ENCODE data around the gene YOD1. TPM values are rescaled to one million over a fixed set of nuclear protein-coding genes. Genes with fewer than 3 reads are reported as not detected.

Gene YOD1
- total RNA-seq, 2 experiments from 2014 or later: 17.9 TPM

GRCh38 chr1:207070811-207071210 is 19.8 kb upstream of the YOD1 start:
- Mint-ChIP-seq H3K9me3 (no peaks in the 10 kb centered on the region), H3K27ac (peak overlapping the region; percentile 67), H3K4me3 (no peak overlapping the region), H3K4me1 (ENCODE audit: low read depth) (peaks cover 34% of the 10 kb centered on the region), H3K27me3 (no peaks in the 10 kb centered on the region), H3K36me3 (ENCODE audit: low read depth) (peaks cover 7% of the 10 kb centered on the region)
- peaks cover 28% of the 10 kb centered on the region for H3K4me1 ChIP-seq (ENCODE audit: insufficient read depth, low read length)
- DNase-seq: peak in 1 of 14 experiments; percentile 38
- no peaks in the 10 kb centered on the region for H3K27me3 ChIP-seq (ENCODE audit: control insufficient read depth in 1 of 2, insufficient read depth in 2 of 2, low read length in 2 of 2)
- peak; percentile 12 for ATAC-seq (ENCODE audit: poor library complexity)
- intact Hi-C loops (cut with DNase I, micrococcal nuclease): loop anchor here (2.0 to 10.0 kb wide), 2 partner anchors 18 to 136 kb away; partner anchors contain the start of gene PFKFB2 (in 1 of the 2)
- no peaks in the 10 kb centered on the region for H3K36me3 ChIP-seq (ENCODE audit: insufficient read depth, low read length)
- ChIA-PET CTCF (interaction anchor here (1.2 to 1.9 kb wide), 2 partner anchors 18 to 21 kb away, joined by 4 to 6 read pairs; partner anchors contain the start of gene PFKFB2), POLR2A (interaction anchor here (0.9 to 2.4 kb wide), 5 partner anchors 16 to 250 kb away, joined by 4 to 9 read pairs (median 4); partner anchors contain the start of genes CD55 and PFKFB2)
- no peak overlapping the region for H3K4me3 ChIP-seq (ENCODE audit: low read length)
- H3K9me3 ChIP-seq (ENCODE audit: control insufficient read depth in 1 of 2, insufficient read depth in 1 of 2, low read length in 2 of 2): no peaks in the 10 kb centered on the region
- H3K27ac ChIP-seq (ENCODE audit: low read depth in 1 of 2, low read length in 2 of 2): no peak overlapping the region
- no peak for TF ChIP-seq CTCF (IDR thresholded peaks at IDR 0.05)

DNA sequence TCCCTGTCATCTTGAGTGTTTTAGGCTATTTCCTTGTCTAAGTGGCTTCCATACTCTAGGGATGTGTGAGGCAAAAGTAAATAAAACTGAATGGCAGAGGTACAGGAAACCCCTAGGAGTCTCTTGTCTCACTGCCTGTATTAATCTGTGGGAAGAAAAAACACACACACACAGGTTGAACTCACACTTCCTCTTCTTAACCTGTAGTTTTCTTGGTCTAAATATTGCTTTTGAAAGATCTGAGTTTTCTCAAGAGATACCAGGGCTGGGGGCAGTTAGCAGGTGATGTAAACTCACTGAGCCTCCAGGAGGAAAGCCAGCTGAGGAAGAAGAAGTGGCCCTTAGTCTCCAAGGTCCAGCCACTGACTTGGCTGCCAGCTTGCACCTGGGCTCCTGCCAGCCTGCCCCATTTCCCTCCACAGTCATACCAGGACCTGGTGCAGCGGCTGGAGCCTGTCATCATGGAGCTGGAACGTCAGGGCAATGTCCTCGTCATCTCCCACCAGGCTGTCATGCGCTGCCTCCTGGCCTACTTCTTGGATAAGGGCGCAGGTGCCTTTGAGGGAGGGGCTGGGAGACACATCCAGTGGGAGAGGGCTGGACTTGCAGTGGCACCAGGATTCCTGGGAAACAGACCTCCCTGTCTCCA is 19.0 kb upstream of the YOD1 start:
- H3K9me3 ChIP-seq (ENCODE audit: control insufficient read depth in 1 of 2, insufficient read depth in 1 of 2, low read length in 2 of 2): no peaks in the 10 kb centered on the region
- no peaks in the 10 kb centered on the region for H3K36me3 ChIP-seq (ENCODE audit: insufficient read depth, low read length)
- CTCF ChIA-PET: interaction anchor here (1.2 kb wide), 1 partner anchor 17 kb away, joined by 4 read pairs; the partner anchor contains the start of gene PFKFB2
- POLR2A ChIA-PET: interaction anchor here (2.4 kb wide), 1 partner anchor 17 kb away, joined by 9 read pairs; the partner anchor contains the start of gene PFKFB2
- H3K36me3 Mint-ChIP-seq (ENCODE audit: low read depth): peaks cover 11% of the 10 kb centered on the region
- peaks cover 34% of the 10 kb centered on the region for H3K4me1 Mint-ChIP-seq (ENCODE audit: low read depth)
- H3K4me3 Mint-ChIP-seq: no peak overlapping the region
- H3K27ac Mint-ChIP-seq: peak overlapping the region; percentile 67
- peaks cover 28% of the 10 kb centered on the region for H3K4me1 ChIP-seq (ENCODE audit: insufficient read depth, low read length)
- ATAC-seq (ENCODE audit: poor library complexity): no peak
- H3K27me3 ChIP-seq (ENCODE audit: control insufficient read depth in 1 of 2, insufficient read depth in 2 of 2, low read length in 2 of 2): no peaks in the 10 kb centered on the region
- no peak overlapping the region for H3K4me3 ChIP-seq (ENCODE audit: low read length)
- H3K27ac ChIP-seq (ENCODE audit: low read depth in 1 of 2, low read length in 2 of 2): no peak overlapping the region
- no peak for DNase-seq
- TF ChIP-seq CTCF (IDR thresholded peaks at IDR 0.05): no peak
- H3K9me3 Mint-ChIP-seq: no peaks in the 10 kb centered on the region
- intact Hi-C loops (cut with DNase I, micrococcal nuclease): loop anchor here (2.0 to 10.0 kb wide), 2 partner anchors 17 to 135 kb away; partner anchors contain the start of gene PFKFB2 (in 1 of the 2)
- H3K27me3 Mint-ChIP-seq: no peaks in the 10 kb centered on the region

DNA sequence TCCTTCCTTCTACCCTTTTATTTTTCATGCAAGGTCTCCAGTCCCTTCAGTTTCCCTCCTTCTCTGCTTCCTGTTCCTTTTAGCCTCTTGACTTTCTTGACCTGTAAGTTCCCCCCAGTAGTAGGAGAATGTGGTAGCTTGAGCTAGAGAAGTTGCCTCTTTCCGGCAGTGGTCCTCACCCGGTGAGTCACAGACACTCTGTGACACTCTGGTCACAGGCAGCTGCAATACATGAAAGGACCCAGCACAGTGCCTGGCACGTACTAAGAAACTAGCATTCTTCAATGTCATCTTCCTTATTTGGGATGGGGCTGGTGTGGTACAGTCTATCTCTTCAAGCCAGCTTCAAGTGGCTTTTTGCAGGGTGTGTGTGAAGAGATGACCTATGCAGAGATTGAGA is 18.1 kb upstream of the YOD1 start:
- H3K27ac Mint-ChIP-seq: peak overlapping the region; percentile 15
- H3K4me3 Mint-ChIP-seq: no peak overlapping the region
- no peaks in the 10 kb centered on the region for H3K27me3 Mint-ChIP-seq
- Histone ChIP-seq H3K27ac (ENCODE audit: low read depth in 1 of 2, low read length in 2 of 2) (no peak overlapping the region), H3K4me3 (ENCODE audit: low read length) (no peak overlapping the region), H3K9me3 (ENCODE audit: control insufficient read depth in 1 of 2, insufficient read depth in 1 of 2, low read length in 2 of 2) (no peaks in the 10 kb centered on the region), H3K4me1 (ENCODE audit: insufficient read depth, low read length) (peaks cover 28% of the 10 kb centered on the region), H3K36me3 (ENCODE audit: insufficient read depth, low read length) (no peaks in the 10 kb centered on the region), H3K27me3 (ENCODE audit: control insufficient read depth in 1 of 2, insufficient read depth in 2 of 2, low read length in 2 of 2) (no peaks in the 10 kb centered on the region)
- H3K9me3 Mint-ChIP-seq: no peaks in the 10 kb centered on the region
- POLR2A ChIA-PET: interaction anchor here (1.5 kb wide), 1 partner anchor 16 kb away, joined by 4 read pairs; the partner anchor contains the start of gene PFKFB2
- intact Hi-C loops (cut with DNase I, micrococcal nuclease): no loop called here
- peak in 1 of 14 experiments; percentile 5 for DNase-seq
- CTCF ChIA-PET: no interaction called here
- ATAC-seq (ENCODE audit: poor library complexity): no peak
- no peak for TF ChIP-seq CTCF (IDR thresholded peaks at IDR 0.05)
- peaks cover 13% of the 10 kb centered on the region for H3K36me3 Mint-ChIP-seq (ENCODE audit: low read depth)
- peaks cover 34% of the 10 kb centered on the region for H3K4me1 Mint-ChIP-seq (ENCODE audit: low read depth)

Data from CD4-positive, alpha-beta T cell (primary cell).